Cardiac fibroblast (primary cell): ENCODE data around the gene NCAPH2.
"Not testable (repeated sequence)": the region's sequence is repeated elsewhere in the genome, so short reads cannot be mapped to it uniquely, and the experiment has no call there.

ENCODE experiments used
- DNase-seq, 2 donors: peaks; one replicate each; pipeline versions ENCODE4 v3.0.0 to v3.0.0-alpha.2; 2010; ENCODE audit warnings: low read depth in 2 of 2
- H3K4me3 ChIP-seq, 2 donors: replicated peaks in 1 of 2; 1 replicate in 1 of 2; 2 replicates in 1 of 2; pipeline ENCODE4 v1.5.1; 2011; ENCODE audit warnings: low read depth in 2 of 2, low read length in 2 of 2, mild to moderate bottlenecking in 2 of 2, moderate library complexity in 1 of 2
- CTCF ChIP-seq: IDR thresholded peaks from one replicate; pipeline ENCODE4 v1.5.1; 2011; ENCODE audit warnings: low read depth, mild to moderate bottlenecking, low read length, inconsistent platforms

The NCAPH2 gene

DNA sequence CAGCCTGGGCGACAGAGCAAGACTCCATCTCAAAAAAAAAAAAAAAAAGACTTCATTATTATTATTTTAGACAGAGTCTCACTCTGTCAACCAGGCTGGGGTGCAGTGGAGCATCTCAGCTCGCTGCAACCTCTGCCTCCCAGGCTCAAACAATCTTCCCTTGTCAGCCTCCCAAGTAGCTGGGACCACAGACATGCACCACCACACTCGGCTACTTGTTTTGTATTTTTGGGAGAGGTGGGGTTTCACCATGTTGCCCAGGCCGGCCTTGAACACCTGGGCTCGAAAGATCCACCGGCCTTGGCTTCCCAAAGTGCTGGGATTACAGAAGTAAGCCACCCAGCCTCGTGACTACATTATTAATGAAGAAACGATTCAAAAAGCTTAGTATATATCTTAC lies 27.1 kb downstream of the NCAPH2 start:
- DNase-seq, result no peak
- no peak for TF ChIP-seq CTCF
- H3K4me3 ChIP-seq, result no peak overlapping the region

DNA sequence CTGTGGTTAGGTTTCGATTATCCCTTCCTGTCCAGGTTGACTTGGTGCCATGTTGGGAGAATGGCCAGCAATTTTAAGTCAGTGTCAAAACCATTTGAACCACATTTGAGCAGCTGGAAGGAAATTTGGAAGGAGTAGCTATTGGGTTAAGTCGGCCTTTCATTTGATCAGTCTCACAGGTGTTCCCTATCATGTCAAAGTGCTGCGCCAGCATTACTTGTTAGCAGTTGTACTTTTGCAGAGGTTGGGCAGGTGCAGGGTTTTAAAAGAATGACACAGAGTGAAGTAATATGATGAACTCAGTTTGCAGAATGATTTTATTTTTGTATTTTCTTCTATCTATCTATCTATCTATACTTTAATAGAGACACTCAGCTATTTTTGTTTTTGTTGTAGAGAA lies 28.2 kb downstream of the NCAPH2 start:
- H3K4me3 ChIP-seq, result no peak overlapping the region
- TF ChIP-seq CTCF, result no peak
- DNase-seq, result no peak

GRCh38 chr22:50537765-50538164 lies 29.7 kb downstream of the NCAPH2 start:
- H3K4me3 ChIP-seq, result no peak overlapping the region
- no peak for TF ChIP-seq CTCF

GRCh38 chr22:50540381-50540780 lies 32.4 kb downstream of the NCAPH2 start:
- DNase-seq, result no peak
- no peak overlapping the region for H3K4me3 ChIP-seq
- no peak for TF ChIP-seq CTCF

More at GRCh38 chr22:50537765-50538164, 29.7 kb downstream of the NCAPH2 start:
- no peak for DNase-seq

DNA sequence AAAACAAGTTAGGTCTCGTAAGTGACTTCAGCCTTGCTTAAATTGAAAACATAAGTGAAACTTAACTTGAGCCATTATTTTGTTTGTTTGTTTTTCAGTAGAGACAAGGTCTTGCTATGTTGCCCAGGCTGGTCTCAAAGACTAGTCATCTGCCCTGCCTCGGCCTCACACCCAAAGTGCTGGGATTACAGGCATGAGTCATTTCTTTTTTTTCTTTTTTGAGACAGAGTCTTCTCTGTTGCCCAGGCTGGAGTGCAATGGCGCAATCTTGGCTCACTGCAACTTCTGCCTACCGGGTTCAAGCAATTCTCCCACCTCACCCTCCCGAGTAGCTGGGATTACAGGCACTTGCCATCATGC lies 33.6 kb downstream of the NCAPH2 start:
- peak; percentile 86 to 93 for DNase-seq

GRCh38 chr22:50542416-50542927 lies 34.4 kb downstream of the NCAPH2 start:
- peak in 1 of 2 donors; percentile 72 for DNase-seq
- no peak overlapping the region for H3K4me3 ChIP-seq
- peak; percentile 19 for TF ChIP-seq CTCF

More for the DNA sequence above, 33.6 kb downstream of the NCAPH2 start:
- not testable (repeated sequence) for H3K4me3 ChIP-seq

DNA sequence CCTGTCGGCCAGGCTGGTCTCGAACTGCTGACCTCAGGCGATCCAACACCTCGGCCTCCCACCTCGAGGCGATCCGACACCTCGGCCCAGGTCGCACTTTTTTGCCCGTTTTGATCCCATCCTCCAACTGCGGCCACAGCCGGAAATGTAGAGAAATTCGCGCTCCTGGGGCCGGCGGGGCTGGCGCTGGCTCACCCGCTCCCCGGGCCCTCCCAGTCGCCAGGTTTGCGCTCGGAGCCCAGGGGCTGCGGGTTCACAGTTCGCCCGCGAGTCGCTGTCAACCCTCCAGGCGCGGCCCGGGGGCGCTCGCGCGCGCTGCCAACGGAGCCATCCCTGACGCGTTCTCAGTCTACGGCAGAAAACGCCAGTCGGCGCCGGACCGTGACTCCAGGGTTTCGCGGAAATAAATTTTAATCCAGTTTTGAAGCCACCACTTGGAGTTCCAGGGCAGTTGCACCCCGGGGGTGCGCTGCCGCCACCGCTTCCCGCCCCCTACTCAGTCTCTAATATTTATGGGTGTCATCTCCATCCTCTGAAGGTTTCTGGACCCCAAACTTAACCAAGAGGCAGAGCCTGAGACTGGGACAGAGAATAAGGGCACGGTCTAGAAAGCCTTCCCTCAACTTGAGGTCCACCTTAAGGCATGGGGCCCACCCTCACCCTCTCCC lies 36.2 kb downstream of the NCAPH2 start:
- DNase-seq, result peak; percentile 65 to 67
- TF ChIP-seq CTCF, result peak; percentile 43
- H3K4me3 ChIP-seq, result peak overlapping the region in 1 of 2 donors; percentile 7
